Measurements from ENCODE around the gene XPO6.

Gene XPO6

GRCh38 chr16:28207399-28207798 is 4.4 kb downstream of the XPO6 start:
- no peak for DNase-seq

GRCh38 chr16:28205974-28206373 is 5.8 kb downstream of the XPO6 start:
- no peak for DNase-seq

- no peak for DNase-seq
Measured at GRCh38 chr16:28205117-28205899, 6.5 kb downstream of the XPO6 start.

GRCh38 chr16:28204622-28205021 is 7.1 kb downstream of the XPO6 start:
- DNase-seq = no peak

- DNase-seq = no peak
Measured at GRCh38 chr16:28204204-28204603, 7.6 kb downstream of the XPO6 start.

GRCh38 chr16:28202147-28202746 is 9.5 kb downstream of the XPO6 start:
- no peak for DNase-seq

- no peak for DNase-seq
Measured at GRCh38 chr16:28200661-28201060, 11.1 kb downstream of the XPO6 start.

GRCh38 chr16:28196387-28196987 is 15.3 kb downstream of the XPO6 start:
- no peak for DNase-seq

GRCh38 chr16:28195859-28196258 is 15.9 kb downstream of the XPO6 start:
- DNase-seq = no peak

- DNase-seq = no peak
Measured at GRCh38 chr16:28193530-28194423, 18.0 kb downstream of the XPO6 start.

GRCh38 chr16:28192806-28193529 is 18.8 kb downstream of the XPO6 start:
- no peak for DNase-seq

- DNase-seq = no peak
Measured at GRCh38 chr16:28191364-28191960, 20.3 kb downstream of the XPO6 start.

GRCh38 chr16:28189245-28189644 is 22.5 kb downstream of the XPO6 start:
- no peak for DNase-seq

- DNase-seq = no peak
Measured at GRCh38 chr16:28188085-28188916, 23.5 kb downstream of the XPO6 start.

GRCh38 chr16:28187595-28188004 is 24.2 kb downstream of the XPO6 start:
- no peak for DNase-seq

- no peak for DNase-seq
Measured at GRCh38 chr16:28186752-28187151, 25.0 kb downstream of the XPO6 start.

- DNase-seq = no peak
Measured at GRCh38 chr16:28185696-28186095, 26.1 kb downstream of the XPO6 start.

GRCh38 chr16:28184625-28185024 is 27.1 kb downstream of the XPO6 start:
- no peak for DNase-seq

GRCh38 chr16:28183930-28184329 is 27.8 kb downstream of the XPO6 start:
- DNase-seq = no peak

- no peak for DNase-seq
Measured at GRCh38 chr16:28183484-28183883, 28.3 kb downstream of the XPO6 start.

- no peak for DNase-seq
Measured at GRCh38 chr16:28182801-28183200, 29.0 kb downstream of the XPO6 start.

Data from NCI-H1694 treated with DMSO at 0.1 percent for 48 hours (cell line).